ENCODE results near the gene ZBTB20.

The ZBTB20 gene

DNA sequence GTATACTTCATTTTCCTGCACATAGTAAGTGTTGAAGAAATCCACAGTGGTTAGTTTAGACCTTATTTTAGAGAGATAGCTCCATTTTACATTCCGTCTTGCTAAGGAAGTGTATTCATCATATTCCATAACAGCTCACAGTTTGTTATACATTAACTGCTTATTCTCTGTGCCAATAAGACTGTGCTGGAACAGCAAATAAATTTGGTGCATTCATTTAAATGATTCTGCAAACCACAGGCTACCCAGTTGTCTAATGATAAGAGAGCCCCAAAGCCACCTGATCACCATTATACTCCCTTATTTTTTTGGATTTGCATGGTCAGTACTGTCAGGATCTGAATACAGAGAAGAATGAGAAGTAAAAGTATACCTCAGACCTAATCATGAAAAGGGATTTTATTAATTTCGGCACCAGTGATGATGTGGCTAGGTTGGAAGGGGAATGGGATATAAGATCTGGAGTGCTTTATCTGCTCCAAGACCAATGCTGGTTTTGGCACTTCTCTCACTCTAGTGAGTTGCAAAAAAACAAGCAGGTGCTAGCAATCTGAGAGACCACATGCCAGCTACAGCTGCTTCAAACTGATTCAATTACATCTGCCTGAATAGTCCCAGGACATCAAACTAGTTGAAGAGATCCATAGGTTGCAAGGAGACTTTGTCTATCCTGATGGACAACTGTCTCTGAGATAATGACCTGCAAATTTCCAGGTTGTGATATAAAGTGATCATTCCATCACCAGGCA, 254.8 kb downstream of the ZBTB20 start:
- no peak for DNase-seq (ENCODE audit: low read depth, low spot score)
- H3K4me3 ChIP-seq (ENCODE audit: low read length) = no peak overlapping the region

DNA sequence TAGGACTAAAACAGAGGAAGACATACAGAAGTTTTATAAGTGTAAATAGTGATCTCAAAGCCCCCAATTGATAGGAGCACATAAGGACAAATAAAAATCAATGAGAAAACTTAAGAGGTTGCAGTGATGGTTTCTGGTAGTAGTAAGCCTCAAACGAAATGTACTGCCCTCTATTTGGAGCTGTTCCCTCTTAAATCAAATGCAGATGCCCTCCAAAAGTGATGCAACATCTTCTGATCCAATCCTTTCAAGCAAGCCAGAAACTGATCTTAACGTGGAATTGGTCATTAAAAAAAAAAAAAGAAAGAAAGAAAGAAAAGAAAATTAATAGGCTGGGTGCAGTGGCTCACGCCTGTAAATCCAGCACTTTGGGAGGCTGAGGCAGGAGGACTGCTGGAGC, 259.3 kb downstream of the ZBTB20 start:
- H3K4me3 ChIP-seq (ENCODE audit: low read length) = no peak overlapping the region

DNA sequence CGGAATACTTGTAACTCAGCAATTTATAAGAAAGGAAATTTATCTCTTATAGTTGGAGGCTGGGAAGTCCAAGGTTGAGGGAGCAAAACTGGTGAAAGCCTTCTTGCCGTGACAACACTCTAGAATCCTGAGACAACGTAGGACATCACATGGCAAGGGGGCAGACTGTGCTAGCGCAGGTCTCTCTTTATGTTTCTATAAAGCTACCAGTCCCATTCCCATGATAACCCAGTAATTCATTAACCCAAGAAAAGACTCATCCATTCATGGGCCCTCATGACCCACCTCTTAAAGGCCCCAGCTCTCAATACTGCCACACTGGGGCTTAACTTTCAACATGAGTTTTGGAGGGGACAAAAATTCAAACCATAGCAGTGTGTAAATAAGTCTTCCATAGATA, 260.2 kb downstream of the ZBTB20 start:
- DNase-seq (ENCODE audit: low read depth, low spot score) = no peak
- no peak overlapping the region for H3K4me3 ChIP-seq (ENCODE audit: low read length)

More for the DNA sequence above, 259.3 kb downstream of the ZBTB20 start:
- DNase-seq (ENCODE audit: low read depth, low spot score) = no peak

DNA sequence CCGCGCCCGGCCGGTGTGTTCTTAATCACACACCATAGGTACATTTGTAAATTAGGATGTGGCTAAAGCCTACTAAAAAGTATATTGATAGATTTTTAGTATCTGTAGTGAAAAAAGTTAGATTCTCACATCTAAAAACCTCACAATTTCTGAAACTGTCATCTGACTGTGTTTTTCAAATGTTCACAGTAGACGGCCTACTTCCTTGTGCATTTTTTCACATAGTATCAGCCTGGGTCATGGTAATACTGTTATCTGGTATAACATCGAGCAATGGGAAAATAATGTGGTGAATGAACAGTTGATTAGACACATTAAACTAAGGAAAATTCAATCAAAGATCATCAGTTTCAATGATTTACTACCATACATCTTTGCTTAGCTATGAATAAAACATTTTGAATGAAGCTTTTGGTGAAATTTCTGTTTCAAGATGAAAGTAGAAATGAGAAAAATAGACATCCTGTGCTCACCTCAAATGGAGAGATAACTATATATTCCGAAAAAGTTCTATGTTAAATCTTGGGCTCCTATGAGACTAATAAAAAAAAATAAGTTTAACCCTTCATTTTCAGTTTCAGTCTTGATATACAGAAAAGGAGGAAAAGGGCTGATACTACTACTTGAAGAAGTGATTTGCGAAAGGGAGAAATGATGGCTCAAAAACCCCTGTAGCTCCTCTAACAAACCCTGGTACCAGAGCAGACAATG, 262.7 kb downstream of the ZBTB20 start:
- DNase-seq (ENCODE audit: low read depth, low spot score) = no peak
- no peak overlapping the region for H3K4me3 ChIP-seq (ENCODE audit: low read length)

DNA sequence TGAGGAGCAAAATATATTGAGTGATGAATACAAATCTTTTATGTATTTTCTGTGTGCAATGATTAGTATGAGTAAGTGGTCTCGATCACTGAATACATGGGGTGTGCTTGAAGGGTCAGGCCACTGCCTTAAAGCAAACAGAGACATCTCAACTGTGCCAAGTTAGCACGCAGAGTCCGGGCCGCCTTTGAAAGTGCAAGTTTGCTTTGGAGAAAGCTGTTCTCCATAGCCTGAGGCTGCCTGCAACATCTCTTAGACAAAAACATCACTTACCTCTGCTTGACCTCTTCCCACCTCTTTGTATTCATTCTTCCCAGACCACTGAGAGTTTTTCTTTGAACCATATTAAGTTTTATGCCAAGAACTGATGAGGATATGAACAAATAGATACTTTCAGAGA, 267.0 kb downstream of the ZBTB20 start:
- no peak for DNase-seq (ENCODE audit: low read depth, low spot score)
- H3K4me3 ChIP-seq (ENCODE audit: low read length) = no peak overlapping the region

DNA sequence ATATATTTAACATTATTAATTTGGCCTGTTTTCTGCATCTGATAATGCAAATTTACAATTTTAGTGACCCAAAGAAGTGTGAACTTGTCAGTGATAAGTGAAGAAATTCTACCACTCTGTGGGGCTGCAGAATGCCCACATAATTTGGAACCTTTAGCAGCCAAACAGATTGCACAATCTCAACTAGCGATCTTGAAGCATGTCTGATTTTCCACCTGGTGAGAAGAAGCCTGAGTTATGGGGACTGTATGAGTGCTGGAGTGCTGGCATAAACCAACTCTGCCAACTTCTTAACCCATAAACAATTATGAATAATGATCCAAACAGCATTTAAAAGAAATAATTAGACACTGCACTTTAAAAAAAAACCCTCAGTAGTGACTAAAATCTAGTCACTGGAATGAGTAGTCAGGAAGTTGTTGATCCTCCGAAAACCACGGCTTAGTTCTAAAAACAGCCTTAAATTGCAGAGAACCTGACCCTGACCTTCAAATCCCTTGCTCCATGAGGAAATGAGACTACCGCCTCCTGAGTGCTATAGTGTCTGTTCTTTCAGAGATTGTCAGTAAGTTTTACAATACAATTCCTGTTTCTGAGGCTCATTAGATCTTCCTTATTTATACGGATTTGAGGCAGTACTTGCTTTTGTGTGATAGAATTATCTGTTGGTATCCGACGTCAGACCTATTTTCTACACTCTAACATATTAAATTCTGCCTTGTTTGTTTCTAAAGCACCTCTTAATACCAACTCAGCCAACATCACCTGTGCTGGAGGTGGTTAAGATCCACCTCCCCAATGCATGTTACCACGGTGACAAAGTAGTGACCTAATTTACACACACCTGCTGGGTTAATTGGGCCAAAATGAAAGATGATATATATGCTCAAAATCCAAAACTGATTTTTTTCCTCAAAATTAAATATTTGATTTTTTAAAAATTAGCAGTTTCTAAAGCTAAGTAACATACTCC, 267.7 kb downstream of the ZBTB20 start:
- no peak overlapping the region for H3K4me3 ChIP-seq (ENCODE audit: low read length)
- no peak for DNase-seq (ENCODE audit: low read depth, low spot score)

DNA sequence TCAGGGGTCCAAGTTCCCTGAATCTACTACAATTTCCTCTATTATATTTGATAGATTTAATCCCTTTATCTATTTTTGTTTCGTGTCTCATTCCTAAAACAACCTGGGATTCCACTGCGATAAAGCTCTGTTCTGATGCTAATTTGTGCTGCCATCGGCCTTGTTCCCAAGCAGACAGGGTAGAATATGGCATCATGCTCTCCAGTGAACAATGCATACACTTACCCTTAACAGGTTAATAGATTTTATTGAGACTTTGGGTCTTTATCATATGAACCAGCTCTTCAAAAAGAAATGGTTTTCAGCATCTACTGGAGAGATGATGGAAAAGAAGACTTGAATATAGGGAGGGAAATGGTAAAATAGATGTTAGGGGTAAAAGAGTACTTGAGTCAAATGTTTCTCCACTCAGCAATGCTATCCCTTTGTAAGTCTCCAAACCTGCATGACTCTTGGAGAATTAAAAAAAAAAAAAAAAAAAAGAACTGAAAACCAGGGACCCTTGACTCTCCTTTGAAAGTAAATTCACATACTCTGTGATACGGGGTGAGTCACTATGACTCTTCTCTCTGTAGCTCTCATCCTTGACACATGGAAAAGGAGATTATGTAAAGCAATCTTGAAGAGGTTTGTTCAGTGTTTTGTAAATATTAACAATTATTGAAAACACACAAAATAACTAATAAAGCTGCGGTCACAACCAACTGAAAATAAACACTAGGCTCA, 268.8 kb downstream of the ZBTB20 start:
- no peak overlapping the region for H3K4me3 ChIP-seq (ENCODE audit: low read length)
- DNase-seq (ENCODE audit: low read depth, low spot score) = no peak

DNA sequence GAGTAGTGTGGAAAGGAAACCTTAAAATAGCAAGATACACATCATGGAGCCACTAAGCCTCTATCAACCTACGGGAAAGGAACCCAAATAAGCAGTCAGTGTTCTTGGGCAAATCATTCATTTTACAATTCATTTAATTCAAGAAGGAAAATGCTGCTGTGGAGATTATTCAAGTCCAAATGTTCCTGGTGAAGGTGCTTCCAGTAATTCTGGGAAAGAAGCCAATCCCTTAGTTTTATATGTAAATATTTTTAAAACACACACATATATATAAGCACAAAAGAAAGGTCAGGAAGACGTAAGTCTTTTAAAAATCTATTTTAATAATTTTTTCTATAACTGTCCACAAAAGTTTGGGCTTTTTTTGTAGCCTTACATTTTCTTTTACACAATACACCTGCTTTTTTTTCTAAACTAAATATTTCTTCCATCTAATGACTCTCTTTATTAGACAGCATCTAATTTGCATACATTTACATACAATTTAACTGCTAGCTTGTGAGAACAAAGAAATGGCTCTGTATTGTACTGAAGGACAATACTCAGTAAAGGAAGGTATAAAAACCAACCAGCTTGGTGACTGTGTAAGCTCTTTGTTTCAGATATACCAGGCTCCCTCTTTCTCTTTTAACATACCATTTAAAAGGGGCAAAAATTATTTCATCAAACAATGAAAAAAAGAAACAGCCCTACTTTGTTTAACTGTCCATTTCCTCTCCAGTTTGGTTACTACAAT, 269.5 kb downstream of the ZBTB20 start:
- no peak for DNase-seq (ENCODE audit: low read depth, low spot score)
- no peak overlapping the region for H3K4me3 ChIP-seq (ENCODE audit: low read length)

DNA sequence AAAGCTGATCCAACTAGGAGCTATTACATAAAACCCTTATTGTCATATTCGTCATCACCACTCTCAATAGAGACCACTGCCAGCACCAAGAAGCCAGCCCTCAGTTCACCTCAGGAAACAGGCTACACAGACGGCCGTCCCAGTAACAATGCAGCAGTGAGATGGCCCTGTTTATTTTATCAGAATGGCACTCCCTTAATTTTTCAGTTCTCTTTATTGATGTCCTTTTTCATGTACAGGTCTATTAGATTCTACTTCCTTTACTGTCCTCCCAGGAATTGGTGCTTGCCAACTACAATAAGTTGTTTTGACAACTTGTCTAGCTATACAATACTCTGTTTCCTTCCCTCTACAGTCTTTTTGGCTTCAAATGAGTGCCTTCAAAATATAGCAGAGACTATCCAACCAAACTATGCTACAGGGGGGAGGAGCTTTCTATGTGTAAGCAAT, 272.5 kb downstream of the ZBTB20 start:
- DNase-seq (ENCODE audit: low read depth, low spot score) = no peak
- no peak overlapping the region for H3K4me3 ChIP-seq (ENCODE audit: low read length)

DNA sequence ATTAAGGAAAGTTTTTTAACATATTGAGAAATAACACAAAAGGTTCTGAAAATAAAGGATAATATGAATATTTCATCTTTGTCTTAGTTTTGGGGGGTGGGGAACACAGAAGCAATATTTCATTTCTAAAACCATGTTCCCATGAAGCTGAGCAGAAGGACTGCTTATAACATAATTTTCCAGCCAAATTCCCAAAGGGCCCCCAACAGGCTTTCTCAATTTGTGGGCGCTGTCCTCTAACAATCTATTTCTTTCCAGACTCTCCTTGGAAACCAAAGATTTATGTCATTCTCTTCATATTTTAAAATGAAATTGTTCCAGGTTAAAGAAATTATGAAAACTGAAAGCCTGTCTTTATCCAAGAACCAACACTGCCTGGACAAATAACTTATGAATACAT, 273.5 kb downstream of the ZBTB20 start:
- DNase-seq (ENCODE audit: low read depth, low spot score) = no peak
- no peak overlapping the region for H3K4me3 ChIP-seq (ENCODE audit: low read length)

DNA sequence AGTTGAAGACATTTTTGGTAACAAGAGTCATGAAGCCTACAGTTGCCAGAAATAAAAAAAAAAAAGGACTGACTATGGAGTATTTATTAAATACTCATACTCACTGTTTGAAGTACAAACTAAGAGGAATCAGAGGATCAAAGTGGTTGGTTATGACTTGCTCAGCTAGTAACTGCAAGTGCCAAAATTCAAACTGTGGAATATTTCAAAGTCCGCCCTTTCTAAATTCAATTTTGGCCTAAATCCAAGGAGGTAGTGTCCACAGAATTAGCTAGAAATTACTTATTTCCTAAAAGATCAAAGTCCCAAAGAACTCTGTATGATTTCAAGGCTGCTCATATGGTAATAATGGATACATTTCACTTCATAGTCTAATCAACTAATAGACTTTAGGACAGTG, 274.5 kb downstream of the ZBTB20 start:
- DNase-seq (ENCODE audit: low read depth, low spot score) = no peak
- no peak overlapping the region for H3K4me3 ChIP-seq (ENCODE audit: low read length)

DNA sequence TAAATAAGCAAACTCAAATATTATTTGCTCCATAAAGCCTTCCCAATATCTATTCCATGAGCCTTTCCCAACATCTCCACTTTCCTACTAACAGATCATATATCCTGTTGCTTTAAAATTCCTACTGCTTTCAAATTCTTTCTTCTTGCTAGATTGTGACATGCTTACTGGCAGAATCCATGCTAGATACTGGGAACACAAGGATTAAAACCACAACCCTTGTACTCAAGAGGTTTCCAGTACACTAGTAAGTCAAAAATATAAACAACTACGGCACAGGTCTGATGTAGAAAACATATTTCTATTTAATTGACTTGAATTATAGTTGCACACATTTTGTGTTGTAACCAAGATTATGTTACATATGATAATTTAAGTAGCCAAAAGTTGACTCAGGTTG, 275.0 kb downstream of the ZBTB20 start:
- no peak for DNase-seq (ENCODE audit: low read depth, low spot score)
- H3K4me3 ChIP-seq (ENCODE audit: low read length) = no peak overlapping the region

DNA sequence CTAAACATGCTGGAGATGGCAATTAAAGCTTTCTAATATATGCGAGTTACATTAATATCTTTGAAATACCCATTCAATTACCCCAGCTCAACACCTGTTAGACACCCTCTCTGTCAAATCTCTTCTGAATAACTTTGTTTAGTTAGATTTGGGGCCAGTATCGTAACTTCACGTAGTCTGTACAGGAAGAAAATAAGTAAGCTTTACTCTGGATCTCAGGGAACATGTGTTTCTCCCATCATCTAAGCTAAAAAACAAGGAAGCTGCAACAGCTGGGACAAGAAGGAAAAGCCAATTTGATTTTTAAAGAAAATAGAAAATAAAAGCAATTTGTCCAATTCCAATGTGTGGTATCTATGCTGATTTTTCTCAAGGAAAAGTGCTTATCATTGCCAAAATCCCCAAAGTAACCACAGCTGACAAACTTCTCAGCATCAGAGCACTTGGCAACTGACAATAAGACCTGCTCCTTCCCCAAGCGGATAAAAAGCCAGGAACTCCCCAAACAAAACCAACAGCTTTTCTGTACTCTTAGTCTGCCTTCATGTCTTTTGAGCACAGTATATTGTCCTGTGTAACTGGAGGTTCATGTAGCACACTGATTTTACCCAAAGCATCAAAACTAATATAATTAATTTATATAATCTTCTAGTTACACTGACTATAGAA, 279.1 kb downstream of the ZBTB20 start:
- no peak overlapping the region for H3K4me3 ChIP-seq (ENCODE audit: low read length)
- no peak for DNase-seq (ENCODE audit: low read depth, low spot score)

DNA sequence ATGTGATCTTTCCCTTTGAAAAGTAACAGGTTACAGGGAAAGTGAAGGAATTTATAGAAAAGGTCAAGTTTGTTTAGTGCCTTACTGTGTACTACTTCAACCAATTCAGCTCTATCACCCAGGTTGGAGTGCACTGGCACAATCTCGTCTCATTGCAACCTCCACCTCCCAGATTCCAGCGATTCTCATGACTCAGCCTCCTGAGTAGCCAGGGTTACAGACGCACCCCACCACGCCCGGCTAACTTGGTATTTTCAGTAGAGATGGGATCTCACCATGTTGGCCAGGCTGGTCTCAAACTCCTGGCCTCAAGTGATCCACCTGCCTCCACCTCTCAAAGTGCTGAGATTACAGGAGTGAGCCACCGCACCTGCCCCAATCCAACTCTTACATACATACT, 279.7 kb downstream of the ZBTB20 start:
- no peak for DNase-seq (ENCODE audit: low read depth, low spot score)
- no peak overlapping the region for H3K4me3 ChIP-seq (ENCODE audit: low read length)

DNA sequence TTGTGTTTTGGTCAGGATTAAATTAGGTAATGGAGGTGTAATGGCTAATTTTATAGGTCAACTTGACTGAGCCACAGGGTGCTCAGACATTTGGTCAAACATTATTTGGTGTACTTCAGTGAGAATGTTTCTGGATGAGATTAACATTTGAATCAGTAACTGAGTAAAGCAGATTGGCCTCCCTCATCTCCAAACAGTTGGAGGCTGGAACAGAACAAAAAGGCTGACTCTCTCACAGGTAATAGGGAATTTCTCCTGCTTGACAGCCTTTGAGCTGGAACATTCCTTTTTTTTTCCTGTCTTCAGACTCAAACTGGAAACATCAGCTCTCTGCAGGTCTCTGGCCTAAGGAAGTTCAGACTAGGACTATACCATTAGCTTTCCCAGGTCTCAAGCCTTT, 280.7 kb downstream of the ZBTB20 start:
- no peak for DNase-seq (ENCODE audit: low read depth, low spot score)
- no peak overlapping the region for H3K4me3 ChIP-seq (ENCODE audit: low read length)

DNA sequence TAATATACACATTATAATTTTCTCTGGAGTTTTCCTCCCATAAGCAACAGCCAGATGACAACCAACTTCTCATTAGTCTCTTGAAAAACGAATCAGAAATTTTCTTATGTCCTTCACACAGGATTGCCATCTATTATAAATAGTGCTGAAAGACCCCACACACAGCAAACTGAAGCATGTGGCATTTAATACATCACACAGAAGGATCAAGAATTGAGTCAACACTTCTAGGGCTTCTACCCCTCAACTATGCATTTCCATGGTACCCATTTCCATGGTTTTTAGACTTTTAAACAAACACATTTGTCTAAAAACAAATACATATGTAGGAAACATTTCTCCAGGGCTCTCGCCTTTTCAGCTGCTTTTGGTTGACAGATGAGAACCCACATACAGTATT, 282.1 kb downstream of the ZBTB20 start:
- no peak overlapping the region for H3K4me3 ChIP-seq (ENCODE audit: low read length)
- no peak for DNase-seq (ENCODE audit: low read depth, low spot score)

DNA sequence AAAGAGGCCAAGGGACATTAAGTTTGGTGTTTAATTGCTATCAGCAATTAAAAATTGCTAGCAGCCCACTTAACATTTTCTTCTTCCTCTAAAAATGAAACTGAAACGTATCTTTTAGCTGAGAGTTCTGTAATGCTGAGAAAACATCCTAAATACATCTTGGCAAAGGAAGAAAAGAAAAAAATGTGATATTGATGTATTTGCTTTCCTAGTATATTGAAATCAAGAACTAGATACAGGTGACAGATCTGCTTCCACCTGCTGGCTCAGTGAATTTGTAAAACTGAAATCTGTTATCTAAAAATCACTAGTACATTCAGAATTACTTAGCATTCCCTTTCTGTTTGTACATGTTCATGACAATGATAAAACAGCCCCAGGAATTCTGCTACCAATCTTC, 283.2 kb downstream of the ZBTB20 start:
- DNase-seq (ENCODE audit: low read depth, low spot score) = no peak
- H3K4me3 ChIP-seq (ENCODE audit: low read length) = no peak overlapping the region

DNA sequence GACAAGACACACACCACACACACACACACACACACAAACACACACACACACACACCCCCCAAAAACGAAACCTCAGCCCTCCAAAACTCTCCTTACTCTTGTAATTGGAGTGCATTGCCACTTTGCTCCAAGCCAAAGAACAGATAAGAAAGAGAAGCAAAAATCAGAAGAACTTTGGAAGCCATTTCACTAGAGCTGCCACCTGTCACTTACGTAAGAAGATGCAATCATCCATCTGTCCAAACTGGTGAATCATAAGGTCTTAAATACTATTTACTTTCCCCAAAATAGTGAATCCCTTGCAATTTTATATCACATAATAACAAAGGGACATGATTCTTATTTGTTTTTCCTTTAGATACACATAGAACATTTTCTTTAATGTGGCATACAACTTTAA, 285.4 kb downstream of the ZBTB20 start:
- DNase-seq (ENCODE audit: low read depth, low spot score) = no peak

More for the DNA sequence above, 285.4 kb downstream of the ZBTB20 start:
- no peak overlapping the region for H3K4me3 ChIP-seq (ENCODE audit: low read length)
